ENCODE measurements around the gene NDUFV2.
A peak's percentile ranks its signal among the peaks of the same experiment; 100 is the strongest.

Gene NDUFV2

GRCh38 chr18:9120796-9121195, 18.3 kb downstream of the NDUFV2 start:
- no peak for DNase-seq

DNA sequence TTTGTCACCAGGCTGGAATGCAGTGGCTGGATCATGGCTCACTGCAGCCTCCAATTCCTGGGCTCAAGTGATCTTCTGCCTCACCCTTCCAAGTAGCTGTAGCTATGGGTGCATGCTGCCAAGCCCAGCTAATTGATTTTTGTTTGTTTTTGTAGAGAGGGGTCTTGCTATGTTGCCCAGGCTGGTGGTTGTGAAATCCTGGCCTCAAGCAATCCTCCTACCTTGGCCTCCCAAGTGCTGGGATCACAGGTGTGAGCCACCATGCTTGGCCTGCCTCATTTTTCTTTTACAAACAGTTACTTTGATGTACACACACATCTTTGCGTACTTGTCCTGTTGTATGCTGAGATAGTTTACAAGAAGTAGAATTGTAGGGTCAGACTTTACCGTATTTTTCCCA, 21.0 kb downstream of the NDUFV2 start:
- no peak for DNase-seq

DNA sequence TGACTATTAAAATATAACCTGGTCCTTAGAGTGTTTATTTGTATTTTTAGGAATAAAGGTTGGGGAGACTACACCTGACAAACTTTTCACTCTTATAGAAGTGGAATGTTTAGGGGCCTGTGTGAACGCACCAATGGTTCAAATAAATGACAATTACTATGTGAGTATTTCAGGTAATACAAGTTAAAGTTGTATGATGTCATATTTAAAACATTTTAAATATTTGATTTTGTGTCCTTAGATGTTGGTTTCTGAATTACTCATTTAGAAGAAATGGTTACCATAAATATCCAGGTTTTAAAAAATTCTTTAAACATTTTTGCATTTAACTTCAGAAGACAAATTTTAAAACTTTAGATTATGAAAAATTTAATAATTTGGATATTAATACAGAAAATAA, 22.3 kb downstream of the NDUFV2 start:
- DNase-seq, result no peak

DNA sequence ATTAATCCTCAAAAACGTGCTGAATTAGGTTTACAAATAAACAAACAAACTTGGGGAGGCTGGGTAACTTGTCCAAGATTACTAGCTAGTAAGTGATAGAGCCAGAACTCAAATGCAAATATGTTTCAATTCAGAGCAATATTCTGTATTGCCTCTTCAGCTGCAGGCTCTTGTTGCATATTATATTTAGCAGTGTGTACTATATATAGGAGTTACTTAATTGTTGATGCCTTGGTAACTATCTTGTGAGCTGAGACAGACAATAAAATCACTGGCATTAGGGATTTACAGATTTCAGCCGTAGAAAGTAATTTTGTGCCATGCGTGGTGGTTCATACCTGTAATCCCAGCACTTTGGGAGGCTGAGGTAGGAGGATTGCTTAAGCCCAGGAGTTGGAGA, 23.8 kb downstream of the NDUFV2 start:
- no peak for DNase-seq

- DNase-seq, result no peak
Observed at GRCh38 chr18:9130195-9130594, 27.7 kb downstream of the NDUFV2 start.

GRCh38 chr18:9130806-9131205, 28.3 kb downstream of the NDUFV2 start:
- DNase-seq, result no peak

- DNase-seq, result no peak
Observed at GRCh38 chr18:9132628-9133027, 30.1 kb downstream of the NDUFV2 start.

DNA sequence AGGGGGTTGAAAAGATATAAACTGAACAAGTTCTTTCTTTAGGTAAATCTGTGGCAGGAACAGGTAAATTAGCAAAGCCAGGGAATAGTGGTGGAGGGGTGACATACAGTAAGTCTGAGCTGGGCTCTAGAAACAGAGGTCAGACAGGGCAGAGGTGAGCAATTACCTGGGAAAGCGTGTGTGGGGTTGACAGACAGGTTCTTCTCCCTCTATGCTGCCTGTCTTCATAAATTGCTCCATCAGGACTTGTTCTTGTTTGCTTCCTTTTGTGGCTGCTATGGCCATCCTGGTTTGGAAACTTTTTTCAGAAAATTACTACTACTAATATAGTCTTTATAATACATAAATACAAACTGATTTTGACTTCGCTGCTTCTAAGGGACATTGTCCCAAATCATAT, 30.7 kb downstream of the NDUFV2 start:
- no peak for DNase-seq

DNA sequence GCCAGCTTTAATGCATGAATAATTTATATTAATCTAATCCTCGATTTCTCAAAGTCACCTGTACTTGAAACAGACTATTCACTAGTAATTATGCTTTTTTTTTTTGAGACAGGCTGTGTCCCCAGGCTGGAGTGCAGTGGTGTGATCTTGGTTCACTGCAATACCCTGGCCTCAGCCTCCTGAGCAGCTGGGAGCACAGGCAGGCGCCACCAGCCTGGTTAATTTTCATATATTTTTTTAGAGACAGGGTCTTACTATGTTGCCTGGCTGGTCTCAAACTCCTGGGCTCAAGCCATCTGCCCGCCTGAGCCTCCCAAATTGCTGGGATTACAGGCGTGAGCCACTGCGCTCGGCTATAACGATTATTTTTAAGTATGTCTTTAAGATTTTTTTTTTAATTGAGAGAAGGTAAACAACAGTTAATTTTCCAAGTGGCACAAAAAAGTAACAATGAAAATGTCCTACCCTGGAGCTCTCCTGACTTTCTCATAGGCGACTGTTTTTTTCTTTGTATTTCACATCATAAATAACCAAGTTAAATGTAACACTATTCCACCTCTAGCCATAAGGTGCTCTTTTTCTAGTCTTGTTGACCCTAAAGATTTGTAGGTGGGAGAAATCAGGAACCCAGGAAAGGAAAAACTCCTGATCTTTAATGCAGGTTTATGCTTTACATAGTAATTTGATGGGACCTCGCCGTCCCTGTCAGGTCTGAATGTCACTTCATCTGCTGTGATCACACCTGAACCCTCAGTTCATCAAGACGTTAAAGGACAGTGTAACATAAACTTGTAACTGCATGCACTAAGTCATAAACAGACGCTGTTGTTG, 32.8 kb downstream of the NDUFV2 start:
- no peak for DNase-seq

DNA sequence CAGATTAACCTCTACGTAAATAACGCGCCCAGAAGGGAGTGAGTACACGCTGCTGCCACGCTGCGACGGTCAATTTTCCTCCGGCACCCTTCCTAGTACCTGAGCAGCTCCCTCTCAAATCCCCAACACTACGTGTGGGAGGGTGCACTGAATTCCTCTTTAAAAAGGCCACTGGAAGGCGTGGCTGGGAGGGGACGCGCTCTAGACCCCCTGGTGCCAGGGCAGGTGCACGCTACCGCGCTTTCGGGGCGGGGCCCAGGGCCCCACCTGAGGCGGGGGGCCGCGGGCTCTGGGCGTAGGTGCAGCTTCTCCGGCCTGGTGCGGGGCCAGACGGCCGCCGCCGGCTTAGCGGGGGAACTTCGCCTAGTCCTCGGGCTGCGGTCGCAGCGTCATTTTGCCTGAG, 33.4 kb downstream of the NDUFV2 start:
- DNase-seq, result peak; percentile 98

GRCh38 chr18:9136315-9137155, 34.0 kb downstream of the NDUFV2 start, which contains the start of gene ANKRD12:
ANKRD12 (plus strand) TSS chr18:9136781; CDS start chr18:9182433, 45,652 bp downstream.
- DNase-seq, result peak; percentile 99

DNA sequence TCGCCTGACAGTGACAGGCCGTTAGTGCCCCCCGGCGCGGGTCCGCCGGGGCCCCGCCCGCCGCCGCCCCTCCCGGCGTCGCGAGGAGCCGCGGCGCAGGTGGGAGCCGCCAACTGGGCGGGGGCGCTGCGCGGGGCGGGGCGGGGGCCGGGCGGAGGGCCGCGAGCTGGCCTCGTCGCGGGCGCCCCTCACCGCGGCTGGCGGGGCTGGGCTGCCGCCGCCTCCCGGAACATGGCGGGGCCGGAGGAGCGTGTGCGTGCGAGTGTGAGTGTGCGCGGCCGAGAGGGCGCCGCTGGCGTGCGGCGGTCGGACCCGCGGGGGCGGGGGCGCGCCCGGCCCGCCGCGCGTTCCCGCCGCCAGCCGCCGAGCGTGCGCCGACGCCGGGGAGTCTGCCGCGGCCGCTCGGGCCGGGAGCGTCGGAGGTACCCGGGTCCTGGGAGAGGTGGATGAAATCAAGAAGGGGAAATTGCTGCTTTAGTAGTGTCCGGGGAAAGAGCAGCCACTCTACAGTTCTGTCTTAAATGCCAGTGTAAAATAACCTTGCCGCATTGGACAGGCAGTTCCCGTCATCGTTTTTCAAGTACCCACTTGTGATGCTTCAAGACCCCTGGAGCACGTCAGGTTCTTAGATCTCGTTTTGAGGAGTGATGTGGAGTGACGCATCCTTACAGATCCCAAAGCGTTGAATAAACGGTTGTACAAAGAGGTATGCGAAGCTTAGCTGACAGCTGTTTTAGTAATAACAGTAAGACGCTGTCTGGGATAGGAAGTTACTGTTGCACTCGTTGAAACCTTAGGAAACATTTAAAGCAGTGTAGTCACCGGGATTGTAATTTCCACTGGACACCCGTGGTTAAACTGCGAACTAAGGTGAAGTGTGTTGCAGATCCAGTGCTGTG, 34.9 kb downstream of the NDUFV2 start:
- DNase-seq, result peak; percentile 93

GRCh38 chr18:9139400-9140039, 37.0 kb downstream of the NDUFV2 start:
- DNase-seq, result no peak

DNA sequence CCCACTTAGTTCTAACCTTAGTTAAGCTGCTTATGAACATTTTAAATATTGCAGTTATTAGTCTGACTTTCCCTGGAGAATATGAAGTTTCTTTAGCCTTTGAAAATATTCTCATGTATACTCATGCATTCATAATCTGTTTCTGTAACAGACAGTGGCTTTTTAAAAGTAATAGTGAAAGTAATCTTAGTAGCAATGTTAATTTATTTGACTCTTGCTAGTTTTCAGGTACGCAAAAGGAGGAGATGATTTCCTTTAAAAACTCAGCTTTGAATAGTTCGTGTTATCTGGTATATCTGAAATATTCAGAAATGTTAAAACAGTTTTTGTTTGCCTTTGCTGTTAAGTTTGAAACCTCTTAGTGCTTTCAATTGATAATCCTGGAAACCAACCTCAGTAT, 37.9 kb downstream of the NDUFV2 start:
- no peak for DNase-seq

- DNase-seq, result no peak
Observed at GRCh38 chr18:9140984-9141383, 38.5 kb downstream of the NDUFV2 start.

GRCh38 chr18:9146224-9146623, 43.7 kb downstream of the NDUFV2 start:
- DNase-seq, result no peak

DNA sequence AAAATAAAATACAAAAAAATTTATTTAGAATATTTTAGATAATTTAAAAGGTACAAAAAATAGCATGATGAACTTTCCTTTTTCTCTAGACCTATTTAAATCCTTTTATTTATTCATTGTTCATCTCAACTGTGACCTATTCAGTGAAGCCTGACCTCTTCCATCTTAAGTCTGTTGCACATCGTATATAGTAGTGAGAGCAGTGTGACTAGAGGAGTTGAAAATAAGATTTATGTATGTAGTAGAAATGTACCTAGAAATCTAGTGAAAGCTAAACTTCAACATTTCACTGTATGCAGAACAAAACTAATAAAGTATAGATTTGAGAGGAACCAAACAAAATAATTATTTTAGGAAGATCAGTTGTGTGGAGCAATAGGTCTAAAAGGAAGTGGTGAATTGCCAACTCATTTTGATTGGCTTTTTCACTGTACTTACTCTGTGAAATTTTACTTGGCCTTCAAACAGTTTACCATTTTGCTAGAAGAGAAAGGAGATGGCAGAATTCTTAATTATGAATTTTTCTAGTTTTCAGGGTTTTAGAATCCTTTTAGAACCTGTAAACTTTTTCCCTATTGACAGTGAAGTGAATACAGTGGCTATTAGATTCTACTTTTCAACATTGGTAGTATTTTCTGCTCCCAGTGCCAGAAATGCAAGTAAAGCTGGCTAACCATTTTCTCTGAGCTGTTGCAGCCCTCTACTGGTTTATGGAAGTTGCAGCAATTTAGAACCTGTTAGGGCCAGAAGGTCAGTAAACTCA, 45.1 kb downstream of the NDUFV2 start:
- peak; percentile 54 for DNase-seq

- DNase-seq, result no peak
Observed at GRCh38 chr18:9148203-9148552, 45.7 kb downstream of the NDUFV2 start.

DNA sequence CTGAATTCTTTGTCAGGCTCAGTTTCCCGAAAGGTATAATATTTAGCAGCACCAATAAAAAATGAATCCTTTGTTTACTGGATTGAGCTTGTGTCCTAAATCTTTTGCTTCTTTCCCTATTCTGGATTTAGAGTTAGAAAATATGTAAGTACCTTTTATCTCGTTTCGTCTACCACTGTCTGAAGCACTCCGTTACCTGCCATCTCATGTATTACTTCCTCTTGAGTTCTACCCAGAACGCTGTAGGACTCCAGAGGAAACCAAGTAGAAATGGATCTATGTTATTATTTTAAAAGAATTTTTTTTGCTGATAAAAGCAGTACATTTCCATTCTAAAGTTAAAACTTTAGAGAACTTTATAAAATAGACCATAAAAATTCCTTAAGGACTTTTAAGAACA, 47.6 kb downstream of the NDUFV2 start:
- DNase-seq, result no peak

- DNase-seq, result no peak
Observed at GRCh38 chr18:9153256-9153655, 50.8 kb downstream of the NDUFV2 start.

DNA sequence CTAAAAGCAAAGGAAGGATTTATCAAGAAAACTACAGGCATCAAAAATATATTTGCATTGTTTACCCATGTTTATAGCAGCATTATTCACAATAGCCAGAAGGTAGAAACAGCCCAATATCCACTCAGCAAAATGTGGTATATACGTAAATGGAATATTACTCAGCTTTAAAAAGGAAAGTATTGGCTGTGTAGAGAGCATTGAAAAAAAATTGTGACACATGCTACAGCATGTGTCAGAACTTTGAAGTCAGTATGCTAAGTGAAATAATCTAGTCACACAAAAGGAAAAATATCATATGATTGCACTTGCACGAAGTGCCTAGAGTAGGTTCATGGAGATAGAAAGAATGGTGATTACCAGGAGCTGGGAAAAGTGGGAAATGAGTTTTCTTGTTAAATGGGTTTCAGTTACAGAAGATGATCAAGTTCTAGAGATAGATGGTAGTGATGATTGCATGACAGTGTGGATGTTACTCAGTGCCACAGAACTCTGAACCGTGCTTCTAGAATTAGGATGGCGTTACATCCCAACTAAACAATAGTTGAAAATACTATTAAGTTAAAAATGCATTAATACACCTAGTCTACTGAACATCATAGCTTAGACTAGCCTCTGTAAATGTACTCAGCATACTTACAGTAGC, 54.2 kb downstream of the NDUFV2 start:
- no peak for DNase-seq

All from NCI-H146 (cell line).